Heart left ventricle (tissue), 16 donors: ENCODE results near the gene ARPIN. TPM values are rescaled to one million over a fixed set of nuclear protein-coding genes. Genes with fewer than 3 reads are reported as not detected.

Source experiments
- ATAC-seq, 4 donors: fragments of 200-7000 bp; cut with Tn5 transposase; one replicate each; pipeline ENCODE4 v1.9.1; 2020 to 2022; ENCODE audit warnings: moderate library complexity in 4 of 4, mild to moderate bottlenecking in 3 of 4, moderate number of reproducible peaks in 1 of 4
- DNase-seq, 5 donors: peaks; one replicate each; pipeline ENCODE4 v3.0.0-alpha.2; 2020
- H3K27ac ChIP-seq, 12 donors: fragments of 200-600 bp; sonication (generic) in 4 of 12; one replicate each; pipeline versions ENCODE4 v1.5.0 to v1.8.0; 2016 to 2022; ENCODE audit warnings: mild to moderate bottlenecking in 2 of 12
- H3K27me3 ChIP-seq, 9 donors: fragments of 200-600 bp; sonication (generic) in 2 of 9; one replicate each; pipeline versions ENCODE4 v1.5.1 to v1.8.0; 2016 to 2022; ENCODE audit warnings: mild to moderate bottlenecking in 3 of 9
- H3K36me3 ChIP-seq, 9 donors: fragments of 200-600 bp; sonication (generic) in 2 of 9; one replicate each; pipeline versions ENCODE4 v1.5.0 to v1.8.0; 2018 to 2022; ENCODE audit warnings: mild to moderate bottlenecking in 2 of 9
- H3K4me1 ChIP-seq, 12 donors: fragments of 200-600 bp; sonication (generic) in 4 of 12; one replicate each; pipeline versions ENCODE4 v1.5.0 to v1.8.0; 2016 to 2022; ENCODE audit warnings: mild to moderate bottlenecking in 3 of 12
- H3K4me3 ChIP-seq, 12 donors: fragments of 200-600 bp; sonication (generic) in 4 of 12; one replicate each; pipeline versions ENCODE4 v1.5.0 to v1.8.0; 2017 to 2022; ENCODE audit warnings: mild to moderate bottlenecking in 9 of 12, moderate library complexity in 4 of 12
- H3K9me3 ChIP-seq, 12 donors: fragments of 200-600 bp; sonication (generic) in 4 of 12; one replicate each; pipeline versions ENCODE4 v1.5.0 to v1.8.0; 2016 to 2022; ENCODE audit warnings: mild to moderate bottlenecking in 1 of 12
- CTCF ChIP-seq, 12 donors: fragments of 200-600 bp; sonication (generic) in 4 of 12; IDR thresholded peaks; one replicate each; pipeline versions ENCODE4 v1.5.0 to v1.8.0; 2018 to 2022; ENCODE audit warnings: antibody characterized with exemption in 12 of 12, mild to moderate bottlenecking in 5 of 12
- POLR2A ChIP-seq, 2 donors: fragments of 450-650 bp; IDR thresholded peaks; one replicate each; pipeline ENCODE4 v1.6.1; 2017; ENCODE audit warnings: antibody characterized with exemption in 2 of 2, mild to moderate bottlenecking in 2 of 2, moderate library complexity in 2 of 2
- WGBS, 4 donors: extraction: QIAGEN DNeasy Blood & Tissue Kit in 2 of 4; methylation state at CpG; one replicate each; pipeline versions ENCODE4 v1.1.5 to v1.1.7; 2013 to 2018; 5-methylcytosine and 5-hydroxymethylcytosine counted together
- intact Hi-C, 10 donors: fragments of 100-400 bp; cut with DNase I; formaldehyde crosslinking; loops; one replicate each; pipeline versions ENCODE4 v1.11.1 to v1.14.2; 2022
- polyA plus RNA-seq, 2 donors: library from polyadenylated mRNA; stranded (reverse); fragments of 200-250 nt; gene quantifications; one replicate each; pipeline ENCODE4 v1.2.3, GENCODE V29; 2013
- total RNA-seq, 9 donors: library from RNA; depleted of rRNA in 2 of 9; stranded (reverse); fragments of >200 nt in 2 of 9; fragmentation: NEBNext Ultra II Directional in 3 of 9; extraction: Animal tissue kit (Norgen Biotek cat#: 25700) in 3 of 9; gene quantifications; one replicate each; pipeline versions ENCODE4 v1.1.0 to v1.2.4, GENCODE V29; 2016 to 2023
- donor health status: ischemic (EF 13 %, LVEDD 7.1; RV severe dilation, severe dysfunction).
- donor health status: healthy with polysubstance abuse.
- donor health status: DM: no; HTN: yes; CAD: no.
- donor health status: DM: no; HTN: no; CAD: no.
- donor health status: ischemic (EF 25% LVEDD 6.9; RV normal size, moderate dysfunction).
- donor health status: ischemic (EF 25% LVEDD 5.7; RV mildly dilated, moderate dysfunction).
- donor health status: healthy.
- donor health status: DM: yes; HTN: yes; CAD: no.
- donor health status: ischemic (EF 35%, LVEDD 5.7; RV mildly dilated, moderate dysfunction).
- donor health status: nonischemic (EF 11% LVEDD 7.7; RV severe dilation, severe dysfunction).
- donor health status: DM: yes; HTN: yes; CAD: no.
- donor health status: PGD.
- donor health status: ischemic (EF 29% LVEDD 5.4; RV normal size, mild dysfunction).
- donor health status: nonischemic (EF 23%, LVEDD 6.1; RV moderate dilation, normal function).

ARPIN gene
- total and polyA plus RNA-seq, 11 donors = 7.3 to 15.3 (median 11.5) TPM

GRCh38 chr15:89907289-89907688 is 5.5 kb downstream of the ARPIN start:
- H3K27me3 ChIP-seq = no peaks in the 10 kb centered on the region
- WGBS, 4 donors = 93 to 98% (median 95%) methylated on average over 6 to 7 of the region's 7 CpGs
- H3K36me3 ChIP-seq = peaks cover 0 to 75% (median 48%) of the 10 kb centered on the region in 9 donors
- ATAC-seq (no peak), DNase-seq (no peak)
- peaks cover 0 to 17% (median 7%) of the 10 kb centered on the region in 12 donors for H3K4me1 ChIP-seq
- intact Hi-C loops = no loop called here
- H3K9me3 ChIP-seq = no peaks in the 10 kb centered on the region
- TF ChIP-seq POLR2A (IDR thresholded peaks at IDR 0.05) (no peak), CTCF (IDR thresholded peaks at IDR 0.05) (no peak)
- no peak overlapping the region for H3K27ac ChIP-seq
- H3K4me3 ChIP-seq = no peak overlapping the region

GRCh38 chr15:89905846-89906378 is 6.8 kb downstream of the ARPIN start:
- Histone ChIP-seq H3K4me1 (peaks cover 0 to 6% (median 0%) of the 10 kb centered on the region in 12 donors), H3K27ac (no peak overlapping the region), H3K4me3 (no peak overlapping the region), H3K9me3 (no peaks in the 10 kb centered on the region), H3K27me3 (no peaks in the 10 kb centered on the region), H3K36me3 (peaks cover 0 to 88% (median 57%) of the 10 kb centered on the region in 9 donors)
- DNase-seq = no peak
- 95 to 98% (median 96%) methylated on average over 5 of the region's 5 CpGs for WGBS, 4 donors
- TF ChIP-seq POLR2A (IDR thresholded peaks at IDR 0.05) = no peak
- TF ChIP-seq CTCF (IDR thresholded peaks at IDR 0.05) = no peak
- no peak for ATAC-seq
- intact Hi-C loops = no loop called here

- Histone ChIP-seq H3K27me3 (no peaks in the 10 kb centered on the region), H3K27ac (no peak overlapping the region), H3K9me3 (no peaks in the 10 kb centered on the region), H3K36me3 (peaks cover 0 to 89% (median 55%) of the 10 kb centered on the region in 9 donors), H3K4me1 (peaks cover 0 to 9% (median under 1%) of the 10 kb centered on the region in 12 donors), H3K4me3 (no peak overlapping the region)
- 86 to 94% (median 94%) methylated on average over 5 of the region's 5 CpGs for WGBS, 4 donors
- TF ChIP-seq CTCF (IDR thresholded peaks at IDR 0.05) (no peak), POLR2A (IDR thresholded peaks at IDR 0.05) (no peak)
- DNase-seq (no peak), ATAC-seq (no peak)
- intact Hi-C loops = loop anchor here in 3 of 10 donors (5.0 kb wide), 2 partner anchors 168 to 173 kb away; no protein-coding TSS in a partner anchor
These were observed 8.2 kb downstream of the ARPIN start for GRCh38 chr15:89904519-89904918.

- H3K27ac ChIP-seq = no peak overlapping the region
- H3K4me3 ChIP-seq = no peak overlapping the region
- H3K4me1 ChIP-seq = peaks cover 0 to 9% (median 1%) of the 10 kb centered on the region in 12 donors
- peaks cover 0 to 82% (median 50%) of the 10 kb centered on the region in 9 donors for H3K36me3 ChIP-seq
- TF ChIP-seq POLR2A (IDR thresholded peaks at IDR 0.05) (no peak), CTCF (IDR thresholded peaks at IDR 0.05) (no peak)
- H3K27me3 ChIP-seq = no peaks in the 10 kb centered on the region
- DNase-seq (no peak), ATAC-seq (no peak)
- intact Hi-C loops = loop anchor here in 3 of 10 donors (5.0 kb wide), 2 partner anchors 169 to 174 kb away; no protein-coding TSS in a partner anchor
- WGBS, 4 donors = 90 to 95% (median 93%) methylated on average over 6 to 11 of the region's 11 CpGs
- H3K9me3 ChIP-seq = no peaks in the 10 kb centered on the region
These were observed 9.0 kb downstream of the ARPIN start for GRCh38 chr15:89903858-89904130.
